HCT116 (cell line): Measurements from ENCODE around the gene BRCA2. TPM values are rescaled to one million over a fixed set of nuclear protein-coding genes. Genes with fewer than 3 reads are reported as not detected.
"Not testable (repeated sequence)": the region's sequence is repeated elsewhere in the genome, so short reads cannot be mapped to it uniquely, and the experiment has no call there.

Source experiments
- ATAC-seq: fragments of 200-7000 bp; cut with Tn5 transposase; 2 replicates; pipeline ENCODE4 v1.9.1; 2020; ENCODE audit warnings: mild to moderate bottlenecking, moderate library complexity
- BruUV-seq: library from RNA; stranded (reverse); fragments of 400-500 nt; replicated peaks from 2 replicates; lab custom pipeline; 2021; lab: Mats Ljungman, UMichigan
- CTCF ChIA-PET: fragments of 300-600 bp; sonication (Branson Sonifier 250); formaldehyde crosslinking; loops from one replicate; lab custom pipeline; 2021; ENCODE audit warnings: antibody characterized with exemption; lab: Charles Lee
- POLR2A ChIA-PET: fragments of 300-600, 350-600 bp; sonication (Branson Sonifier 250); formaldehyde crosslinking; loops from one replicate; lab custom pipeline; 2021; ENCODE audit warnings: antibody characterized with exemption; lab: Charles Lee
- RAD21 ChIA-PET, 2 experiments: fragments of 300-600 bp; sonication (Branson Sonifier 250); formaldehyde crosslinking; loops; one replicate each; lab custom pipeline; 2023; ENCODE audit warnings: low total read pairs in 2 of 2; ENCODE audit not compliant: uncharacterized antibody in 2 of 2, unreplicated experiment in 2 of 2, low non-redundant PET in 1 of 2; lab: Charles Lee
- DNase-seq: peaks from one replicate; pipeline ENCODE4 v3.0.0-alpha.2; 2010; ENCODE audit warnings: low read depth, low spot score
- H2AFZ ChIP-seq: fragments of 200-600 bp; shearing (Covaris generic), sonication (generic); 2 replicates; pipeline ENCODE4 v1.6.1; 2017; ENCODE audit warnings: low read depth, mixed run types, mixed read lengths, antibody characterized with exemption, low read length; ENCODE audit not compliant: poor library complexity, severe bottlenecking
- H3K27ac ChIP-seq: 2 replicates; pipeline ENCODE4 v1.5.1; 2012; ENCODE audit warnings: low read depth, low read length
- H3K27me3 ChIP-seq: fragments of 200-600 bp; sonication (generic); 2 replicates; pipeline ENCODE4 v1.6.1; 2016; ENCODE audit warnings: mixed run types, low read length, mixed read lengths; ENCODE audit not compliant: insufficient read depth
- H3K36me3 ChIP-seq, 2 experiments: fragments of 200-500 bp in 1 of 2; fragments of 200-600 bp in 1 of 2; sonication (Bioruptor generic) in 1 of 2; sonication (generic) in 1 of 2; 2 replicates each; pipeline versions ENCODE4 v1.5.1 to v1.6.1; 2014 to 2016; ENCODE audit warnings: low read length in 2 of 2, inconsistent platforms in 1 of 2, mixed read lengths in 1 of 2, mixed run types in 1 of 2; ENCODE audit not compliant: insufficient read depth in 2 of 2, control insufficient read depth in 1 of 2
- H3K4me1 ChIP-seq, 2 experiments: fragments of 200-600 bp in 1 of 2; sonication (generic) in 1 of 2; 2 replicates each; pipeline versions ENCODE4 v1.5.1 to v1.6.1; 2012 to 2017; ENCODE audit warnings: low read length in 2 of 2, inconsistent platforms in 1 of 2, mild to moderate bottlenecking in 1 of 2, mixed read lengths in 1 of 2, mixed run types in 1 of 2, moderate library complexity in 1 of 2; ENCODE audit not compliant: insufficient read depth in 2 of 2, control insufficient read depth in 1 of 2
- H3K4me2 ChIP-seq: fragments of 200-600 bp; sonication (generic); 2 replicates; pipeline ENCODE4 v1.6.1; 2017; ENCODE audit warnings: mixed run types, low read length, mixed read lengths
- H3K4me3 ChIP-seq, 2 experiments: fragments of 200-600 bp in 1 of 2; sonication (generic) in 1 of 2; replicated peaks in 1 of 2; 2 replicates each; pipeline ENCODE4 v1.5.1; 2011 to 2016; ENCODE audit warnings: low read length in 2 of 2, control low read depth in 1 of 2, low read depth in 1 of 2, mild to moderate bottlenecking in 1 of 2, mixed read lengths in 1 of 2, mixed run types in 1 of 2
- H3K79me2 ChIP-seq: fragments of 200-600 bp; sonication (generic); 2 replicates; pipeline ENCODE4 v1.6.1; 2017; ENCODE audit warnings: mild to moderate bottlenecking, mixed run types, low read length, moderate library complexity, mixed read lengths; ENCODE audit not compliant: insufficient read depth
- H3K9ac ChIP-seq: fragments of 200-600 bp; sonication (generic); 2 replicates; pipeline ENCODE4 v1.6.1; 2016; ENCODE audit warnings: low read length, mixed read lengths
- H3K9me2 ChIP-seq: fragments of 200-600 bp; sonication (generic), shearing (Covaris generic); 2 replicates; pipeline ENCODE4 v1.6.1; 2017; ENCODE audit warnings: mixed run types, mild to moderate bottlenecking, moderate library complexity; ENCODE audit not compliant: insufficient read depth
- H3K9me3 ChIP-seq, 2 experiments: fragments of 200-500 bp in 1 of 2; fragments of 200-600 bp in 1 of 2; sonication (Bioruptor generic) in 1 of 2; sonication (generic) in 1 of 2; 2 replicates each; pipeline ENCODE4 v1.6.1; 2014 to 2017; ENCODE audit warnings: low read length in 2 of 2, mixed read lengths in 2 of 2, inconsistent platforms in 1 of 2, low read depth in 1 of 2, mild to moderate bottlenecking in 1 of 2, mixed run types in 1 of 2, moderate library complexity in 1 of 2; ENCODE audit not compliant: control insufficient read depth in 1 of 2, insufficient read depth in 1 of 2
- H4K20me1 ChIP-seq: fragments of 200-600 bp; sonication (generic), shearing (Covaris generic); 2 replicates; pipeline ENCODE4 v1.6.1; 2017; ENCODE audit warnings: mixed run types, mild to moderate bottlenecking, moderate library complexity; ENCODE audit not compliant: insufficient read depth
- ATF3 ChIP-seq: IDR thresholded peaks from 2 replicates; pipeline ENCODE4 v1.6.1; 2012
- CBX3 ChIP-seq: IDR thresholded peaks from 2 replicates; pipeline ENCODE4 v1.6.1; 2012; ENCODE audit warnings: low read depth
- ELF1 ChIP-seq: IDR thresholded peaks from 2 replicates; pipeline ENCODE4 v1.6.1; 2012; ENCODE audit warnings: low read depth, borderline replicate concordance
- EZH2 ChIP-seq: fragments of 200-600 bp; sonication (generic); IDR thresholded peaks from 2 replicates; pipeline ENCODE4 v1.6.1; 2017; ENCODE audit warnings: antibody characterized with exemption, mixed run types
- EZH2phosphoT487 ChIP-seq: fragments of 200-600 bp; IDR thresholded peaks from 2 replicates; pipeline ENCODE4 v1.6.1; 2018; ENCODE audit warnings: antibody characterized with exemption, borderline replicate concordance
- FOSL1 ChIP-seq: IDR thresholded peaks from 2 replicates; pipeline ENCODE4 v1.6.1; 2012; ENCODE audit warnings: low read depth
- MAX ChIP-seq: IDR thresholded peaks from 2 replicates; pipeline ENCODE4 v1.6.1; 2012
- SIN3A ChIP-seq: IDR thresholded peaks from 2 replicates; pipeline ENCODE4 v1.6.1; 2012; ENCODE audit warnings: low read depth
- SP1 ChIP-seq: IDR thresholded peaks from 2 replicates; pipeline ENCODE4 v1.6.1; 2012; ENCODE audit warnings: low read depth
- TCF7L2 ChIP-seq: IDR thresholded peaks from 2 replicates; pipeline ENCODE4 v1.7.0; 2011; ENCODE audit warnings: borderline replicate concordance, inconsistent platforms; ENCODE audit not compliant: insufficient read depth, insufficient read length; ENCODE audit errors: extremely low read depth
- YY1 ChIP-seq: IDR thresholded peaks from 2 replicates; pipeline ENCODE4 v1.6.1; 2011; ENCODE audit warnings: low read length, low read depth, moderate library complexity, mild to moderate bottlenecking; ENCODE audit not compliant: insufficient replicate concordance; ENCODE audit errors: extremely low read depth
- ZFX ChIP-seq: fragments of 450-650 bp; IDR thresholded peaks from 2 replicates; pipeline ENCODE4 v1.6.1; 2017
- intact Hi-C: fragments of 100-400 bp; cut with micrococcal nuclease; formaldehyde crosslinking; loops from 2 replicates; pipeline ENCODE4 v1.10.0; 2022
- total RNA-seq: library from RNA; stranded (reverse); gene quantifications from one replicate; pipeline ENCODE4 v1.2.1, GENCODE V29; 2021; ENCODE audit not compliant: unreplicated experiment
- TF ChIP-seq, protein P1 (sequence below): IDR thresholded peaks from 2 replicates; pipeline ENCODE4 v1.6.1; 2012; ENCODE audit warnings: low read depth

Gene BRCA2
- total RNA-seq, 1 experiment from 2014 or later, result 14.2 TPM

DNA sequence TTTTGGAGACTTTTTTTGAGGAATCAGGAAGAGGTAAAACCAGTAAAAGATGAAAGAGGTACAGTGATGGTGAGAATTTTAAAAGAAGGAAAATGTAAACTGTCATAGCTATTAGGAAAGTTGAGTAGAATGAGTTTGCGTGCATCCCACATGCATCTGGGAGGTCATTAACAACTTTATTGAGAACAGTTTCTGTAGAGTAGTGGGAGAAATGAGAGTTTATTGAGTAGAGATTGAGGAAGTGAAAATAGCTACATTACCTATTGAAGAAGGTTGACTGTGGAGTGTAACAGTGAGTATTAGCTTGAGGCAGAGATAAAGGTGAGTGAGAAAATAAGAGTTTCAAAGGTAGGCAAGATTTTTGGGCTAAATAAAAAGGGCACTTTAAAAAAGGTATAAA, 38.7 kb downstream of the BRCA2 start:
- no peak overlapping the region for H2AFZ ChIP-seq
- ATAC-seq (no peak), DNase-seq (no peak)
- H3K27me3 ChIP-seq, result no peaks in the 10 kb centered on the region
- H3K4me2 ChIP-seq, result no peak overlapping the region
- no peaks in the 10 kb centered on the region for H3K9me3 ChIP-seq
- no TSS peak for BruUV-seq
- ChIA-PET CTCF (no interaction called here), RAD21 (no interaction called here), POLR2A (no interaction called here)
- H3K9me2 ChIP-seq, result no peaks in the 10 kb centered on the region
- no peak overlapping the region for H3K4me3 ChIP-seq
- intact Hi-C loops, result no loop called here
- no peaks in the 10 kb centered on the region for H4K20me1 ChIP-seq
- H3K79me2 ChIP-seq, result no peaks in the 10 kb centered on the region
- no peaks in the 10 kb centered on the region for H3K4me1 ChIP-seq
- H3K36me3 ChIP-seq, result peaks cover 2 to 4% of the 10 kb centered on the region in 2 experiments; a peak in 3 of 4 replicates
- no peak overlapping the region for H3K27ac ChIP-seq
- no peak overlapping the region for H3K9ac ChIP-seq
- TF ChIP-seq EZH2 (no peak), ZFX (no peak), YY1 (no peak), ATF3 (no peak), SP1 (no peak), ELF1 (no peak), SIN3A (no peak), FOSL1 (no peak), CBX3 (no peak), TCF7L2 (no peak), MAX (no peak), EZH2phosphoT487 (no peak)
- TF ChIP-seq, protein P1, sequence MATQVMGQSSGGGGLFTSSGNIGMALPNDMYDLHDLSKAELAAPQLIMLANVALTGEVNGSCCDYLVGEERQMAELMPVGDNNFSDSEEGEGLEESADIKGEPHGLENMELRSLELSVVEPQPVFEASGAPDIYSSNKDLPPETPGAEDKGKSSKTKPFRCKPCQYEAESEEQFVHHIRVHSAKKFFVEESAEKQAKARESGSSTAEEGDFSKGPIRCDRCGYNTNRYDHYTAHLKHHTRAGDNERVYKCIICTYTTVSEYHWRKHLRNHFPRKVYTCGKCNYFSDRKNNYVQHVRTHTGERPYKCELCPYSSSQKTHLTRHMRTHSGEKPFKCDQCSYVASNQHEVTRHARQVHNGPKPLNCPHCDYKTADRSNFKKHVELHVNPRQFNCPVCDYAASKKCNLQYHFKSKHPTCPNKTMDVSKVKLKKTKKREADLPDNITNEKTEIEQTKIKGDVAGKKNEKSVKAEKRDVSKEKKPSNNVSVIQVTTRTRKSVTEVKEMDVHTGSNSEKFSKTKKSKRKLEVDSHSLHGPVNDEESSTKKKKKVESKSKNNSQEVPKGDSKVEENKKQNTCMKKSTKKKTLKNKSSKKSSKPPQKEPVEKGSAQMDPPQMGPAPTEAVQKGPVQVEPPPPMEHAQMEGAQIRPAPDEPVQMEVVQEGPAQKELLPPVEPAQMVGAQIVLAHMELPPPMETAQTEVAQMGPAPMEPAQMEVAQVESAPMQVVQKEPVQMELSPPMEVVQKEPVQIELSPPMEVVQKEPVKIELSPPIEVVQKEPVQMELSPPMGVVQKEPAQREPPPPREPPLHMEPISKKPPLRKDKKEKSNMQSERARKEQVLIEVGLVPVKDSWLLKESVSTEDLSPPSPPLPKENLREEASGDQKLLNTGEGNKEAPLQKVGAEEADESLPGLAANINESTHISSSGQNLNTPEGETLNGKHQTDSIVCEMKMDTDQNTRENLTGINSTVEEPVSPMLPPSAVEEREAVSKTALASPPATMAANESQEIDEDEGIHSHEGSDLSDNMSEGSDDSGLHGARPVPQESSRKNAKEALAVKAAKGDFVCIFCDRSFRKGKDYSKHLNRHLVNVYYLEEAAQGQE, result no peak
- TF ChIP-seq, all 23 proteins: peak for 0

GRCh38 chr13:32355935-32356334, 40.6 kb downstream of the BRCA2 start:
- BruUV-seq, ATAC-seq, POLR2A ChIA-PET, H3K9me3 ChIP-seq, H4K20me1 ChIP-seq, H3K27me3 ChIP-seq, CTCF ChIA-PET, H3K4me2 ChIP-seq, H3K9ac ChIP-seq, H3K4me1 ChIP-seq, H3K9me2 ChIP-seq, intact Hi-C loops, H3K27ac ChIP-seq, DNase-seq, H2AFZ ChIP-seq, H3K36me3 ChIP-seq, RAD21 ChIA-PET, H3K4me3 ChIP-seq, H3K79me2 ChIP-seq: not testable (repeated sequence)
